Measurements from ENCODE around the gene PRPF6.

The PRPF6 gene

DNA sequence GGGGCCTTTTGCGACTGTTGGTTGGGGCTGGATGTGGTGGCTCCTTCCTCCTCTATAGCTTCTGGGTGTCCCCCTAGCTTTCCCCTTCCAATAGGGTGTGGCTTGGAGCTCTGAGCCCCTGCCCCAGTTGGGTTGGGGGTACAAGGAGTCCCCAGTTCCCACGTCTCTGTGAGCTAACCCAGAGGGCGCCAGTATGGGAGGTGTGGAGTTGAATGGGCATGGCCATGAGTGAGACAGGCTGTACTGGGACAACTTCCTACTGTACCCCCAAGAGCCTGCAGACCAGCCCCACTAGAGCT, 56.2 kb downstream of the PRPF6 start:
- TF ChIP-seq CTCF (IDR thresholded peaks at IDR 0.05; ENCODE audit: borderline replicate concordance, control extremely low read depth, extremely low read depth, insufficient read depth, missing control alignments), result no peak
- in situ Hi-C loops (cut with MboI; ENCODE audit: low sequenced_read_pairs, unreplicated experiment), result no loop called here
- no peak for DNase-seq (ENCODE audit: low spot score)

DNA sequence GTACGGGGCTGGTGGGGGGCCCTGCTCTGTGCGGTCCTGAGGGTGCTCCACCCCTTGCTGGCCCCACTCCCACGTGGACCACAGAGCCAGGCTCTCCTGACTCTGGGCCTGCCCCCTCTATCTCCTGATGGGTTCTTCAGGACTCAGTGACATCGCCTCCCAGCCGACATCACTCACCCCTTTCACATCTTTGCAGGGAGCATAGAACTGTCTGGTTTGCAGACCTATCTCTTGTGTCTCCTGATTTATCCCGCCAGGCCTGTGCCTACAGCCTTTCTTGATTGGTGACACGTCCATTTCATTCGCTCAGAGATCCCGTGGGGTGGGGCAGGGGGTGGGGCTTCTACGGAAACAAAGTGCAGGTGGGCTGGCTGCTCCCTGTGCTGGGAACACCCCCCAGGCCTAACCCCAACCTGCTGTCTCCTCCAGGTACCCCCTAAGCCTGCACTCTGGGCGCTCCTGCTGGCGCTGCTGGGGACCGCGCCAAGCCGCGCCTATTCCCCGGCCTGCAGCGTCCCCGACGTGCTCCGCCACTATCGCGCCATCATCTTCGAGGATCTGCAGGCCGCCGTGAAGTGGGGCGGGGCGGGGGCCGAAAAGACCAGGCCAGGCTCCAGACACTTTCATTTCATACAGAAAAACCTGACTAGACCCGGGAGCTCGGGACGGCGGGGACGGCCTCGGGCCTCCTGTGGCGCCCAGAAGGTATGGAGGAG, 56.7 kb downstream of the PRPF6 start:
- DNase-seq (ENCODE audit: low spot score), result peak; percentile 84
- TF ChIP-seq CTCF (IDR thresholded peaks at IDR 0.05; ENCODE audit: borderline replicate concordance, control extremely low read depth, extremely low read depth, insufficient read depth, missing control alignments), result no peak
- in situ Hi-C loops (cut with MboI; ENCODE audit: low sequenced_read_pairs, unreplicated experiment), result no loop called here

GRCh38 chr20:64038224-64038564, 57.3 kb downstream of the PRPF6 start:
- peak; percentile 14 for TF ChIP-seq CTCF (IDR thresholded peaks at IDR 0.05; ENCODE audit: borderline replicate concordance, control extremely low read depth, extremely low read depth, insufficient read depth, missing control alignments)
- in situ Hi-C loops (cut with MboI; ENCODE audit: low sequenced_read_pairs, unreplicated experiment), result no loop called here
- no peak for DNase-seq (ENCODE audit: low spot score)

DNA sequence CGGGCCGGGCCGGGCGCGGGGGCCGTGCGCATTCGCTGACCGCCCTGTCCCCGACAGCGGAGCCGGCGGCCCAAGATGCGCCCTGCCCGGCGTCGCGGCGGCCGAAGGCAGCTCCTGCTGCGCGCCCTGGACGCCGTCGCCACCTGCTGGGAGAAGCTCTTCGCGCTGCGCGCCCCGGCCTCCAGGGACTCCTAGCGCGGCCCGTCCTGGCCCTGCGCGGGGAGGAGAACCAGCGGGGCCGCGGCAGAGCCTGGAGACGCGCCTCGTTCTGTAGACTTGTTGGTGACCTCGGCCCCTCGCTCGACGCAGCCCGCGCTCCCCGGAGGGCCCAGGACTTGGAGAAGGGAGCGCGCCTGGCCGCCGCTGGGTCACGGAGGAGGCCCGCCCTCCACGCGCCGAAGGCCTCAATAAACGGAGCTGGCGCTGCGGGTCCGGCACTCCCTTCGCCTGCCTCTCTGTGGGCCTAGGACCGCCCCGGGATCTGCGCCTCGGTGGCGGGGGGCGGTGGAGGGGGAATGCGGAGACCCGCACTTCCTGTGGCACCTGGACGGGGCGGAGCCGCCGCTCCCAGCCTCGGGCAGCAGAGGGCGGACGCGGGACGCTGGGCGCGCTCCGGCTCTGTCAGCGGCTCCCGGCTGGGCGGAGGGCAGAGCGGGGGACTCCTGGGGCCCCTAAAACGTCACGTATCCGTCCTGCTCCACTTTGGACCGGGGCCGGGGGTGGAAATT, 57.8 kb downstream of the PRPF6 start:
- peak; percentile 88 for DNase-seq (ENCODE audit: low spot score)
- in situ Hi-C loops (cut with MboI; ENCODE audit: low sequenced_read_pairs, unreplicated experiment), result no loop called here
- peak; percentile 88 for TF ChIP-seq CTCF (IDR thresholded peaks at IDR 0.05; ENCODE audit: borderline replicate concordance, control extremely low read depth, extremely low read depth, insufficient read depth, missing control alignments)

- no peak for DNase-seq (ENCODE audit: low spot score)
- no peak for TF ChIP-seq CTCF (IDR thresholded peaks at IDR 0.05; ENCODE audit: borderline replicate concordance, control extremely low read depth, extremely low read depth, insufficient read depth, missing control alignments)
- in situ Hi-C loops (cut with MboI; ENCODE audit: low sequenced_read_pairs, unreplicated experiment), result no loop called here
Observed at GRCh38 chr20:64039293-64040160, 58.6 kb downstream of the PRPF6 start.

DNA sequence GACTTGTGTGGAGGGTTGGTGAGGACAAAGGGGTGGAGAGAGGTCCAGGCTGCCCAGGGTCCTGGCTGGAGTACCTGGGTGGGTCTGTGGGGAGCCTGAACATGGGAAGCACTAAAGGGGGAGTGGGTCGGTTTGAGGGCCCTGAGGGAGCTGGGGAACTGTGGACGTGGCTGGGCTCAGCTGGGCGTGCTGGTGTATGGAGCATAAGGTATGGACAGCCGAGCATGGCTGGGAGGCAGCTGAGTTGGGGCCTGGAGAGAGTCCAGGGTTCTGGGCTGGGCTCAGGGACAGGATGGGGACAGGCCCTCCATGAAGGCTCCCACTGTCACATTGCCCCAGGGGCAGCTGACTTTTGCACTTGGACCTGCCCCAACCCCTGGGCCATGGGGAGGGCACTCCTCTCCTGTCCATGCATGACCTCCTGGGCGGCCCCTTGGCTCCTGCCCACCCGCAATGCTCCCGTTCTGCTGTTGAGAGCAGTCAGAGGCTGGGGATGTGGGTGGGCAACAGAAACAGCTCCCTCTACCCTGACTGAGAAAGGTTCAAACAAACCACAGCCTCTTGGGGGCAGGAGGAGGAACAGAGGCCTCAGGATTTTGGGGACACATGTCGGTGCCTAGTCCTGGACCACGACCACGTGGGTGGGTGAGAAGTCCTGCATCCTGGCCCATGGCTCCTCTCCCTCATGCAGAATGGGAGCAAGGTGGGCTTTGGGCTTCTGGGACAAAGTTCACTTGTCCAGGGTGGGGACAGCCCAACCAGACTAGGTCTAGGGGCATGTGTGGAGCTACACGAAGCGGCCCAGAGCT, 59.5 kb downstream of the PRPF6 start:
- in situ Hi-C loops (cut with MboI; ENCODE audit: low sequenced_read_pairs, unreplicated experiment), result no loop called here
- TF ChIP-seq CTCF (IDR thresholded peaks at IDR 0.05; ENCODE audit: borderline replicate concordance, control extremely low read depth, extremely low read depth, insufficient read depth, missing control alignments), result no peak
- no peak for DNase-seq (ENCODE audit: low spot score)
